ENCODE results near the gene PIWIL4. TPM values are rescaled to one million over a fixed set of nuclear protein-coding genes. Genes with fewer than 3 reads are reported as not detected.
A peak's percentile ranks its signal among the peaks of the same experiment; 100 is the strongest.
"Not testable (repeated sequence)": the region's sequence is repeated elsewhere in the genome, so short reads cannot be mapped to it uniquely, and the experiment has no call there.

The PIWIL4 gene
- total RNA-seq, 2 experiments from 2014 or later: 0.15 to 0.22 TPM

DNA sequence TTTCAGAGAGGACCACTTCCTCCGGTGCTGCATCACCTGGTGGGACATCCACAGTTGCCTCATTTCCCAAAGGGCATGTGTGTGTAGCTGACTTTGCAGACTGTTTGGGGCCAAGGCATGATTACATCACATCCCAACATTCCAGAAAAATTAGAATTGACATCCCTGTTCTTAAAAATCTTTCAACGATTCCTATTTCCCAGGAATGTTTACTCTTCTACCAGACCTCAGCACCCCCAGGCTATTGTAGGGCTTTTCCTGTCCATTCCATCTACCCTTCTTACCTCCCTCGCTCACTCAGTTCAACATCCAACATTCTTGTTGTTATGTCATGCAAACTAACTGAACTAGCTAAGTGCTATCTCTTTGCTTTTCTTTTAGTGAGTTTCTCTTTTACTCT lies 37.3 kb downstream of the PIWIL4 start:
- CTCF ChIA-PET (ENCODE audit: unreplicated experiment): interaction anchor here (1.0 kb wide), 1 partner anchor 78 kb away, joined by 3 read pairs; no protein-coding TSS in a partner anchor

DNA sequence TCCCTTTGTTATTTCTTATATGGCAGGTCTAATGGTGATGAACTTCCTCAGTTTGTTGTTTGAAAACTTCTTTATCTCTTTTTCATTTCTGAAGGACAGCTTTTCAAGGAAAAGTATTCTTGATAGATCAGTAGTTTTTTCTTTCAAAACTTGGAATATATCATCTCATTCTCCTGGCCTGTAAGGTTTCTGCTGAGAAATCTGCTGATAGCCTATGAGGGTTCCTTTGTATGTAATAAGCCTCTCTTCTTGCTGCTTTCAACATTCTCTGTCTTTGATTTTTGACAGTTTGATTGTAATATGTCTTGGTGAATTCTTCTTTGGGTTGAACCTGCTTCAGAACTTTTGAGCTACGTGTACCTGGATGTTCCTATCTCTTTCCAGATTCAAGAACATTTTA lies 46.0 kb downstream of the PIWIL4 start:
- Histone ChIP-seq H3K9me3 (ENCODE audit: low read length) (0 out of 2 replicates have a peak, but pooled peaks cover 7% of the 10 kb centered on the region), H3K4me1 (ENCODE audit: insufficient read depth, low read length, poor library complexity, severe bottlenecking) (no peaks in the 10 kb centered on the region), H3K27ac (ENCODE audit: low read depth, low read length, poor library complexity, severe bottlenecking) (no peak overlapping the region), H3K79me2 (ENCODE audit: insufficient read depth, low read depth, low read length) (no peaks in the 10 kb centered on the region), H4K20me1 (ENCODE audit: insufficient read depth, low read length) (no peaks in the 10 kb centered on the region), H3K36me3 (ENCODE audit: insufficient read depth, low read length) (no peaks in the 10 kb centered on the region), H2AFZ (ENCODE audit: low read length) (no peak overlapping the region), H3K9me2 (ENCODE audit: insufficient read depth, low read length) (no peaks in the 10 kb centered on the region), H3K4me3 (ENCODE audit: low read depth, low read length, poor library complexity, severe bottlenecking) (no peak overlapping the region), H3K4me2 (ENCODE audit: low read length) (no peak overlapping the region)
- ChIA-PET CTCF (ENCODE audit: unreplicated experiment) (no interaction called here), POLR2A (interaction anchor here (0.7 to 1.3 kb wide), 3 partner anchors 9 to 655 kb away, joined by 3 to 7 read pairs (median 3); no protein-coding TSS in a partner anchor)
- intact Hi-C loops (cut with micrococcal nuclease; ENCODE audit: unreplicated experiment): no loop called here
- no peak for DNase-seq (ENCODE audit: low spot score)
- BruUV-seq (replicated peaks): no TSS peak
- no peak for TF ChIP-seq EZH2phosphoT487 (IDR thresholded peaks at IDR 0.05; ENCODE audit: borderline replicate concordance, low read depth, low read length)
- TF ChIP-seq, protein P1, sequence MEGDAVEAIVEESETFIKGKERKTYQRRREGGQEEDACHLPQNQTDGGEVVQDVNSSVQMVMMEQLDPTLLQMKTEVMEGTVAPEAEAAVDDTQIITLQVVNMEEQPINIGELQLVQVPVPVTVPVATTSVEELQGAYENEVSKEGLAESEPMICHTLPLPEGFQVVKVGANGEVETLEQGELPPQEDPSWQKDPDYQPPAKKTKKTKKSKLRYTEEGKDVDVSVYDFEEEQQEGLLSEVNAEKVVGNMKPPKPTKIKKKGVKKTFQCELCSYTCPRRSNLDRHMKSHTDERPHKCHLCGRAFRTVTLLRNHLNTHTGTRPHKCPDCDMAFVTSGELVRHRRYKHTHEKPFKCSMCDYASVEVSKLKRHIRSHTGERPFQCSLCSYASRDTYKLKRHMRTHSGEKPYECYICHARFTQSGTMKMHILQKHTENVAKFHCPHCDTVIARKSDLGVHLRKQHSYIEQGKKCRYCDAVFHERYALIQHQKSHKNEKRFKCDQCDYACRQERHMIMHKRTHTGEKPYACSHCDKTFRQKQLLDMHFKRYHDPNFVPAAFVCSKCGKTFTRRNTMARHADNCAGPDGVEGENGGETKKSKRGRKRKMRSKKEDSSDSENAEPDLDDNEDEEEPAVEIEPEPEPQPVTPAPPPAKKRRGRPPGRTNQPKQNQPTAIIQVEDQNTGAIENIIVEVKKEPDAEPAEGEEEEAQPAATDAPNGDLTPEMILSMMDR (conservative IDR thresholded peaks at IDR 0.05; ENCODE audit: low read length): no peak

More for the DNA sequence above, 37.3 kb downstream of the PIWIL4 start:
- POLR2A ChIA-PET: interaction anchor here (1.4 to 1.5 kb wide), 2 partner anchors 9 to 21 kb away, joined by 3 to 7 read pairs; no protein-coding TSS in a partner anchor
- H3K9me2 ChIP-seq (ENCODE audit: insufficient read depth, low read length): no peaks in the 10 kb centered on the region
- intact Hi-C loops (cut with micrococcal nuclease; ENCODE audit: unreplicated experiment): loop anchor here (10.0 kb wide), 1 partner anchor 460 kb away; the partner anchor contains the start of gene SRSF8
- TF ChIP-seq, protein P1 (conservative IDR thresholded peaks at IDR 0.05; ENCODE audit: low read length): no peak
- no peak for TF ChIP-seq EZH2phosphoT487 (IDR thresholded peaks at IDR 0.05; ENCODE audit: borderline replicate concordance, low read depth, low read length)
- H3K79me2 ChIP-seq (ENCODE audit: insufficient read depth, low read depth, low read length): no peaks in the 10 kb centered on the region
- H3K9me3 ChIP-seq (ENCODE audit: low read length): no peaks in the 10 kb centered on the region
- no peak overlapping the region for H3K27ac ChIP-seq (ENCODE audit: low read depth, low read length, poor library complexity, severe bottlenecking)
- no peaks in the 10 kb centered on the region for H3K36me3 ChIP-seq (ENCODE audit: insufficient read depth, low read length)
- H2AFZ ChIP-seq (ENCODE audit: low read length): no peak overlapping the region
- DNase-seq (ENCODE audit: low spot score): no peak
- no peak overlapping the region for H3K4me2 ChIP-seq (ENCODE audit: low read length)
- no peaks in the 10 kb centered on the region for H4K20me1 ChIP-seq (ENCODE audit: insufficient read depth, low read length)
- BruUV-seq (replicated peaks): no TSS peak
- no peak overlapping the region for H3K4me3 ChIP-seq (ENCODE audit: low read depth, low read length, poor library complexity, severe bottlenecking)
- H3K4me1 ChIP-seq (ENCODE audit: insufficient read depth, low read length, poor library complexity, severe bottlenecking): peaks cover 19% of the 10 kb centered on the region

DNA sequence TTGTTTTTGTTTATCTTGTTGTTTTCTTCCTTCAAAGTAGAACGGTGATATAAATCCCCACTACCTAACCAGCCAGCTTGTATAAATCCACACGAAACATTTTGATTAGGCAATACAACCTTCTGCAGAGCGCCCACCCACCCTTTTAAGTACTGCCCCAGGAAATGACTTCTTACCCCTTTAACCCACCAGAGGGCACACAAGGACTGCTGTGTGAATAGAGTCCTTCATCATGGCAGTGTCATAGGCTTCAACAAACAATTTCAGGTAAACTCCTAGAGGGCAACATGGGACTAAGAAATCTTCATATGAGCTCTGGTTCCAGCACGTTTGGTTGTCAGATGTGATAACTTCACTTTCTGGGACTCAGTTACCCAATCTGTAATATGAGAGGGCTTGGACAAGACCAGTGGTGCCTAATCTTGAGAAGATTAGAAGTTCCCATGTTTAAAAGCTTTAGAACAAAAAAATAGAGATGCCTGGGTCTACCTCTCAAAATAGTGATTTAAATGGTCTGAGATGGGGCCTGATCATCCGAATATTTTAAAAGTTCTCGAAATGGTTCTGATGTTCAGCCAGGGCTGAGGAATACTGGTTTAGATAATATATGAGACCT lies 56.1 kb downstream of the PIWIL4 start:
- no peaks in the 10 kb centered on the region for H3K79me2 ChIP-seq (ENCODE audit: insufficient read depth, low read depth, low read length)
- peak; percentile 63 for DNase-seq (ENCODE audit: low spot score)
- no peak overlapping the region for H3K4me2 ChIP-seq (ENCODE audit: low read length)
- TF ChIP-seq, protein P1 (conservative IDR thresholded peaks at IDR 0.05; ENCODE audit: low read length): peak; percentile 79
- no peak for TF ChIP-seq EZH2phosphoT487 (IDR thresholded peaks at IDR 0.05; ENCODE audit: borderline replicate concordance, low read depth, low read length)
- H3K9me2 ChIP-seq (ENCODE audit: insufficient read depth, low read length): no peaks in the 10 kb centered on the region
- peaks cover 5% of the 10 kb centered on the region; the same call in 1 of the 2 replicates for H3K9me3 ChIP-seq (ENCODE audit: low read length)
- intact Hi-C loops (cut with micrococcal nuclease; ENCODE audit: unreplicated experiment): loop anchor here (1.0 to 10.0 kb wide), 3 partner anchors 162 to 529 kb away; no protein-coding TSS in a partner anchor
- no peaks in the 10 kb centered on the region for H3K36me3 ChIP-seq (ENCODE audit: insufficient read depth, low read length)
- no peaks in the 10 kb centered on the region for H3K4me1 ChIP-seq (ENCODE audit: insufficient read depth, low read length, poor library complexity, severe bottlenecking)
- CTCF ChIA-PET (ENCODE audit: unreplicated experiment): interaction anchor here (0.6 kb wide), 2 partner anchors 656 to 1142 kb away, joined by 3 read pairs; no protein-coding TSS in a partner anchor
- no peak overlapping the region for H2AFZ ChIP-seq (ENCODE audit: low read length)
- BruUV-seq (replicated peaks): no TSS peak
- no peak overlapping the region for H3K4me3 ChIP-seq (ENCODE audit: low read depth, low read length, poor library complexity, severe bottlenecking)
- POLR2A ChIA-PET: interaction anchor here (0.7 to 1.7 kb wide), 2 partner anchors 11 to 16 kb away, joined by 3 read pairs; no protein-coding TSS in a partner anchor
- H4K20me1 ChIP-seq (ENCODE audit: insufficient read depth, low read length): no peaks in the 10 kb centered on the region
- no peak overlapping the region for H3K27ac ChIP-seq (ENCODE audit: low read depth, low read length, poor library complexity, severe bottlenecking)

DNA sequence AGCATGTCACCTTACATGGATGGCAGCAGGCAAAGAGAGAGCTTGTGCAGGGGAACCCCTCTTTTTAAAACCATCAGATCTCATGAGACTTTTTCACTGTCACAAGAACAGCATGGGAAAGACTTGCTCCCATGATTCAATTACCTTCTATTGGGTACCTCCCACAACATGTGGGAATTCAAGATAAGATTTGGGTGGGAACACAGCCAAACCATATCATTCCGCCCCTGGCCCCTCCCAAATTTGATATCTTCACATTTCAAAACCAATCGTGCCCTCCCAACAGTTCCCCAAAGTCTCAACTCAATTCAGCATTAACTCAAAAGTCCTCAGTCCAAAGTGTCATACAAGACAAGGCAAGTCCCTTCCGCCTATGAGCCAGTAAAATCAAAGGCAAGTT lies 58.3 kb downstream of the PIWIL4 start:
- H3K27ac ChIP-seq (ENCODE audit: low read depth, low read length, poor library complexity, severe bottlenecking); H4K20me1 ChIP-seq (ENCODE audit: insufficient read depth, low read length); H2AFZ ChIP-seq (ENCODE audit: low read length); DNase-seq (ENCODE audit: low spot score); H3K79me2 ChIP-seq (ENCODE audit: insufficient read depth, low read depth, low read length); CTCF ChIA-PET (ENCODE audit: unreplicated experiment); BruUV-seq (replicated peaks); H3K4me1 ChIP-seq (ENCODE audit: insufficient read depth, low read length, poor library complexity, severe bottlenecking); H3K9me2 ChIP-seq (ENCODE audit: insufficient read depth, low read length); H3K4me2 ChIP-seq (ENCODE audit: low read length); H3K4me3 ChIP-seq (ENCODE audit: low read depth, low read length, poor library complexity, severe bottlenecking); H3K36me3 ChIP-seq (ENCODE audit: insufficient read depth, low read length); H3K9me3 ChIP-seq (ENCODE audit: low read length): not testable (repeated sequence)
- intact Hi-C loops (cut with micrococcal nuclease; ENCODE audit: unreplicated experiment): loop anchor here (10.0 kb wide), 1 partner anchor 159 kb away; no protein-coding TSS in a partner anchor
- POLR2A ChIA-PET: interaction anchor here (0.6 to 1.4 kb wide), 2 partner anchors 21 to 431 kb away, joined by 3 read pairs; no protein-coding TSS in a partner anchor
